GM23338 (cell line): Measurements from ENCODE around the gene DGKD. TPM values are rescaled to one million over a fixed set of nuclear protein-coding genes. Genes with fewer than 3 reads are reported as not detected.

Source experiments
- ATAC-seq: fragments of 200-7000 bp; cut with Tn5 transposase; 3 replicates; pipeline ENCODE4 v1.9.1; 2020
- DNase-seq: peaks from one replicate; pipeline ENCODE4 v3.0.0-alpha.2; 2015; ENCODE audit warnings: low spot score
- H2AFZ ChIP-seq: fragments of 200-600 bp; sonication (generic); 2 replicates; pipeline ENCODE4 v1.8.0; 2016; ENCODE audit warnings: antibody characterized with exemption, mild to moderate bottlenecking, moderate library complexity
- H3F3A ChIP-seq: fragments of 200-600 bp; sonication (generic); replicated peaks from 2 replicates; pipeline ENCODE4 v1.8.0; 2017; ENCODE audit warnings: antibody characterized with exemption, mixed run types, low read depth
- H3K27ac ChIP-seq: fragments of 200-600 bp; sonication (generic); 2 replicates; pipeline ENCODE4 v1.6.1; 2016; ENCODE audit warnings: low read depth
- H3K27me3 ChIP-seq: fragments of 200-600 bp; sonication (generic); 2 replicates; pipeline ENCODE4 v1.8.0; 2016; ENCODE audit warnings: mild to moderate bottlenecking, mixed run types, moderate library complexity; ENCODE audit not compliant: insufficient read depth
- H3K36me3 ChIP-seq: fragments of 200-600 bp; sonication (generic); 2 replicates; pipeline ENCODE4 v1.8.0; 2016; ENCODE audit warnings: mild to moderate bottlenecking; ENCODE audit not compliant: insufficient read depth
- H3K4me1 ChIP-seq: fragments of 200-600 bp; sonication (generic); 2 replicates; pipeline ENCODE4 v1.8.0; 2016; ENCODE audit warnings: mild to moderate bottlenecking, moderate library complexity; ENCODE audit not compliant: insufficient read depth
- H3K4me2 ChIP-seq: fragments of 200-600 bp; sonication (generic); 2 replicates; pipeline ENCODE4 v1.7.1; 2017; ENCODE audit warnings: mixed run types
- H3K4me3 ChIP-seq: fragments of 200-600 bp; sonication (generic); 2 replicates; pipeline ENCODE4 v1.6.1; 2016; ENCODE audit warnings: mixed run types
- H3K79me2 ChIP-seq: fragments of 200-600 bp; sonication (generic); replicated peaks from 2 replicates; pipeline ENCODE4 v1.8.0; 2017; ENCODE audit warnings: mild to moderate bottlenecking; ENCODE audit not compliant: insufficient read depth
- H3K9me2 ChIP-seq: fragments of 200-600 bp; sonication (generic); 2 replicates; pipeline ENCODE4 v1.8.0; 2017; ENCODE audit not compliant: insufficient read depth
- H4K20me1 ChIP-seq: fragments of 200-600 bp; sonication (generic); replicated peaks from 2 replicates; pipeline ENCODE4 v1.8.0; 2017; ENCODE audit warnings: mild to moderate bottlenecking; ENCODE audit not compliant: insufficient read depth
- H3K27ac Mint-ChIP-seq: 2 replicates; pipeline ENCODE4 v1.8.0; 2020; ENCODE audit warnings: inconsistent platforms, mild to moderate bottlenecking, moderate library complexity, mixed read lengths
- H3K27me3 Mint-ChIP-seq: 3 replicates; pipeline ENCODE4 v1.8.0; 2022; ENCODE audit warnings: low read depth, mild to moderate bottlenecking, moderate library complexity, mixed read lengths, inconsistent platforms; ENCODE audit not compliant: insufficient read depth, poor library complexity
- H3K36me3 Mint-ChIP-seq: 3 replicates; pipeline ENCODE4 v1.8.0; 2021; ENCODE audit warnings: low read depth, mild to moderate bottlenecking, inconsistent platforms, moderate library complexity, mixed read lengths
- H3K4me1 Mint-ChIP-seq: 3 replicates; pipeline ENCODE4 v1.8.0; 2020; ENCODE audit warnings: mild to moderate bottlenecking, inconsistent platforms, mixed read lengths
- H3K4me3 Mint-ChIP-seq: 3 replicates; pipeline ENCODE4 v1.8.0; 2021; ENCODE audit warnings: moderate library complexity, mild to moderate bottlenecking, inconsistent platforms, mixed read lengths
- H3K9me3 Mint-ChIP-seq: 3 replicates; pipeline ENCODE4 v1.8.0; 2020; ENCODE audit warnings: moderate library complexity, mild to moderate bottlenecking, inconsistent platforms, mixed read lengths
- ETS1 ChIP-seq: IDR thresholded peaks from 2 replicates; pipeline ENCODE4 v1.6.1; 2016; ENCODE audit warnings: antibody characterized with exemption
- EZH2 ChIP-seq: fragments of 200-600 bp; sonication (generic); IDR thresholded peaks from one replicate; pipeline ENCODE4 v1.8.0; 2017; ENCODE audit warnings: antibody characterized with exemption, mild to moderate bottlenecking, low read depth; ENCODE audit not compliant: unreplicated experiment
- EZH2phosphoT487 ChIP-seq: fragments of 200-600 bp; sonication (generic); IDR thresholded peaks from one replicate; pipeline ENCODE4 v1.8.1; 2018; ENCODE audit warnings: antibody characterized with exemption; ENCODE audit not compliant: unreplicated experiment
- JUNB ChIP-seq: IDR thresholded peaks from one replicate; pipeline ENCODE4 v1.6.1; 2016; ENCODE audit warnings: antibody characterized with exemption; ENCODE audit not compliant: unreplicated experiment
- NANOG ChIP-seq: IDR thresholded peaks from 2 replicates; pipeline ENCODE4 v1.6.1; 2016; ENCODE audit warnings: antibody characterized with exemption, borderline replicate concordance
- ZNF114 ChIP-seq: fragments of 250-450 bp; sonication (Bioruptor Pico); IDR thresholded peaks from 2 replicates; pipeline ENCODE4 v1.5.0; 2020; ENCODE audit warnings: mild to moderate bottlenecking, moderate library complexity
- ZNF331 ChIP-seq: fragments of 250-450 bp; sonication (Bioruptor Pico); IDR thresholded peaks from 2 replicates; pipeline ENCODE4 v1.5.0; 2020; ENCODE audit warnings: low read depth, mild to moderate bottlenecking, moderate library complexity
- ZNF462 ChIP-seq: fragments of 250-450 bp; sonication (Bioruptor Pico); IDR thresholded peaks from 2 replicates; pipeline ENCODE4 v1.5.0; 2020; ENCODE audit warnings: mild to moderate bottlenecking, moderate library complexity
- polyA plus RNA-seq: library from polyadenylated mRNA; unstranded; fragments of >200 nt; fragmentation: Nextera tagmentation; extraction: Ambion mirVana; gene quantifications from 2 replicates; pipeline ENCODE4 v1.2.1, GENCODE V29; 2016
- total RNA-seq: library from RNA; depleted of rRNA; stranded (reverse); fragments of >200 nt; shearing (Covaris generic); gene quantifications from 2 replicates; pipeline ENCODE4 v1.2.3, GENCODE V29; 2014
- TF ChIP-seq, protein P1 (sequence below), 2 experiments: fragments of 200-600 bp in 1 of 2; sonication (generic) in 1 of 2; conservative IDR thresholded peaks; 2 replicates each; pipeline versions ENCODE4 v1.5.1 to v1.6.1; 2016 to 2017; ENCODE audit warnings: antibody characterized with exemption in 2 of 2, low read depth in 2 of 2, mild to moderate bottlenecking in 2 of 2, moderate library complexity in 1 of 2
- TF ChIP-seq, protein P2 (sequence below): IDR thresholded peaks from one replicate; pipeline ENCODE4 v1.6.1; 2018; ENCODE audit warnings: antibody characterized with exemption; ENCODE audit not compliant: unreplicated experiment

DGKD gene
- total and polyA plus RNA-seq, 2 experiments from 2014 or later = 11.1 to 23.4 TPM

- no peak for TF ChIP-seq ZNF114 (CRISPR knock-in tag)
- TF ChIP-seq, protein P1, sequence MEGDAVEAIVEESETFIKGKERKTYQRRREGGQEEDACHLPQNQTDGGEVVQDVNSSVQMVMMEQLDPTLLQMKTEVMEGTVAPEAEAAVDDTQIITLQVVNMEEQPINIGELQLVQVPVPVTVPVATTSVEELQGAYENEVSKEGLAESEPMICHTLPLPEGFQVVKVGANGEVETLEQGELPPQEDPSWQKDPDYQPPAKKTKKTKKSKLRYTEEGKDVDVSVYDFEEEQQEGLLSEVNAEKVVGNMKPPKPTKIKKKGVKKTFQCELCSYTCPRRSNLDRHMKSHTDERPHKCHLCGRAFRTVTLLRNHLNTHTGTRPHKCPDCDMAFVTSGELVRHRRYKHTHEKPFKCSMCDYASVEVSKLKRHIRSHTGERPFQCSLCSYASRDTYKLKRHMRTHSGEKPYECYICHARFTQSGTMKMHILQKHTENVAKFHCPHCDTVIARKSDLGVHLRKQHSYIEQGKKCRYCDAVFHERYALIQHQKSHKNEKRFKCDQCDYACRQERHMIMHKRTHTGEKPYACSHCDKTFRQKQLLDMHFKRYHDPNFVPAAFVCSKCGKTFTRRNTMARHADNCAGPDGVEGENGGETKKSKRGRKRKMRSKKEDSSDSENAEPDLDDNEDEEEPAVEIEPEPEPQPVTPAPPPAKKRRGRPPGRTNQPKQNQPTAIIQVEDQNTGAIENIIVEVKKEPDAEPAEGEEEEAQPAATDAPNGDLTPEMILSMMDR (conservative IDR thresholded peaks at IDR 0.05; ENCODE audit: low read depth in 2 of 2) = no peak
These were observed 65.5 kb downstream of the DGKD start (continued) for GRCh38 chr2:233419602-233420391.

- Mint-ChIP-seq H3K36me3 (peaks cover 7% of the 10 kb centered on the region; the same call in 1 of the 3 replicates), H3K4me1 (peaks cover 46% of the 10 kb centered on the region), H3K27me3 (peaks cover 10% of the 10 kb centered on the region), H3K27ac (peak overlapping the region; percentile 15; the same call in 1 of the 2 replicates), H3K9me3 (no peaks in the 10 kb centered on the region), H3K4me3 (no peak overlapping the region)
- Histone ChIP-seq H3K9me2 (no peaks in the 10 kb centered on the region), H2AFZ (no peak overlapping the region), H4K20me1 (peaks cover 5% of the 10 kb centered on the region; the same call in 1 of the 2 replicates), H3K27me3 (no peaks in the 10 kb centered on the region), H3K36me3 (no peaks in the 10 kb centered on the region), H3K27ac (no peak overlapping the region), H3F3A (no peaks in the 10 kb centered on the region), H3K4me1 (peaks cover 17% of the 10 kb centered on the region), H3K79me2 (peaks cover 33% of the 10 kb centered on the region), H3K4me3 (no peak overlapping the region), H3K4me2 (no peak overlapping the region)
- DNase-seq (no peak), ATAC-seq (no peak)
- TF ChIP-seq ETS1 (no peak), JUNB (no peak), EZH2 (no peak), ZNF331 (CRISPR knock-in tag) (no peak), ZNF114 (CRISPR knock-in tag) (no peak), ZNF462 (no peak), EZH2phosphoT487 (no peak), NANOG (no peak)
- TF ChIP-seq, protein P2, sequence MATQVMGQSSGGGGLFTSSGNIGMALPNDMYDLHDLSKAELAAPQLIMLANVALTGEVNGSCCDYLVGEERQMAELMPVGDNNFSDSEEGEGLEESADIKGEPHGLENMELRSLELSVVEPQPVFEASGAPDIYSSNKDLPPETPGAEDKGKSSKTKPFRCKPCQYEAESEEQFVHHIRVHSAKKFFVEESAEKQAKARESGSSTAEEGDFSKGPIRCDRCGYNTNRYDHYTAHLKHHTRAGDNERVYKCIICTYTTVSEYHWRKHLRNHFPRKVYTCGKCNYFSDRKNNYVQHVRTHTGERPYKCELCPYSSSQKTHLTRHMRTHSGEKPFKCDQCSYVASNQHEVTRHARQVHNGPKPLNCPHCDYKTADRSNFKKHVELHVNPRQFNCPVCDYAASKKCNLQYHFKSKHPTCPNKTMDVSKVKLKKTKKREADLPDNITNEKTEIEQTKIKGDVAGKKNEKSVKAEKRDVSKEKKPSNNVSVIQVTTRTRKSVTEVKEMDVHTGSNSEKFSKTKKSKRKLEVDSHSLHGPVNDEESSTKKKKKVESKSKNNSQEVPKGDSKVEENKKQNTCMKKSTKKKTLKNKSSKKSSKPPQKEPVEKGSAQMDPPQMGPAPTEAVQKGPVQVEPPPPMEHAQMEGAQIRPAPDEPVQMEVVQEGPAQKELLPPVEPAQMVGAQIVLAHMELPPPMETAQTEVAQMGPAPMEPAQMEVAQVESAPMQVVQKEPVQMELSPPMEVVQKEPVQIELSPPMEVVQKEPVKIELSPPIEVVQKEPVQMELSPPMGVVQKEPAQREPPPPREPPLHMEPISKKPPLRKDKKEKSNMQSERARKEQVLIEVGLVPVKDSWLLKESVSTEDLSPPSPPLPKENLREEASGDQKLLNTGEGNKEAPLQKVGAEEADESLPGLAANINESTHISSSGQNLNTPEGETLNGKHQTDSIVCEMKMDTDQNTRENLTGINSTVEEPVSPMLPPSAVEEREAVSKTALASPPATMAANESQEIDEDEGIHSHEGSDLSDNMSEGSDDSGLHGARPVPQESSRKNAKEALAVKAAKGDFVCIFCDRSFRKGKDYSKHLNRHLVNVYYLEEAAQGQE = no peak
These were observed 67.0 kb downstream of the DGKD start for GRCh38 chr2:233421091-233421816.
